Panc1 (cell line): ENCODE data around the gene LAMA5.

ENCODE experiments used
- CTCF ChIP-seq: fragments of 450-650 bp; IDR thresholded peaks from 2 replicates; pipeline ENCODE4 v1.5.1; 2017; ENCODE audit warnings: mild to moderate bottlenecking
- POLR2AphosphoS5 ChIP-seq: IDR thresholded peaks from 2 replicates; pipeline ENCODE4 v1.6.1; 2012; ENCODE audit warnings: mild to moderate bottlenecking, low read depth, low read length, moderate library complexity
- REST ChIP-seq, 2 experiments: IDR thresholded peaks; 2 replicates each; pipeline ENCODE4 v1.6.1; 2011 to 2012; ENCODE audit warnings: low read depth in 2 of 2, control low read depth in 1 of 2, low read length in 1 of 2, mild to moderate bottlenecking in 1 of 2, moderate library complexity in 1 of 2; ENCODE audit not compliant: insufficient read depth in 1 of 2

- TF ChIP-seq POLR2AphosphoS5 (no peak), CTCF (no peak), REST (IDR thresholded peaks at IDR 0.05; ENCODE audit: insufficient read depth in 1 of 2, low read depth in 2 of 2, low read length in 1 of 2) (no peak)
Observed at GRCh38 chr20:62276439-62276838, 90.7 kb downstream of the LAMA5 start.
